ENCODE measurements around the gene PLP1. TPM values are rescaled to one million over a fixed set of nuclear protein-coding genes. Genes with fewer than 3 reads are reported as not detected.
"Not testable (repeated sequence)": the region's sequence is repeated elsewhere in the genome, so short reads cannot be mapped to it uniquely, and the experiment has no call there.

PLP1 gene
- total RNA-seq, 2 donors from 2014 or later = not detected

GRCh38 chrX:103758555-103758954 lies 18.1 kb upstream of the PLP1 start:
- H3K27ac Mint-ChIP-seq = no peak overlapping the region
- DNase-seq (ENCODE audit: low spot score) (no peak), ATAC-seq (no peak)
- H3K36me3 Mint-ChIP-seq = peaks cover 5% of the 10 kb centered on the region
- no peaks in the 10 kb centered on the region for H3K9me3 Mint-ChIP-seq
- H3K4me1 Mint-ChIP-seq (ENCODE audit: low read depth in 2 of 2) = no peaks in the 10 kb centered on the region
- H3K4me3 Mint-ChIP-seq = no peak overlapping the region
- H3K27me3 Mint-ChIP-seq = peaks cover 0 to 6% of the 10 kb centered on the region in 2 donors

GRCh38 chrX:103763541-103763940 lies 13.1 kb upstream of the PLP1 start:
- H3K4me3 Mint-ChIP-seq; ATAC-seq; H3K4me1 Mint-ChIP-seq (ENCODE audit: low read depth in 2 of 2); H3K9me3 Mint-ChIP-seq; H3K27ac Mint-ChIP-seq; H3K36me3 Mint-ChIP-seq; DNase-seq (ENCODE audit: low spot score): not testable (repeated sequence)
- H3K27me3 Mint-ChIP-seq = peaks cover 0 to 13% of the 10 kb centered on the region in 2 donors

DNA sequence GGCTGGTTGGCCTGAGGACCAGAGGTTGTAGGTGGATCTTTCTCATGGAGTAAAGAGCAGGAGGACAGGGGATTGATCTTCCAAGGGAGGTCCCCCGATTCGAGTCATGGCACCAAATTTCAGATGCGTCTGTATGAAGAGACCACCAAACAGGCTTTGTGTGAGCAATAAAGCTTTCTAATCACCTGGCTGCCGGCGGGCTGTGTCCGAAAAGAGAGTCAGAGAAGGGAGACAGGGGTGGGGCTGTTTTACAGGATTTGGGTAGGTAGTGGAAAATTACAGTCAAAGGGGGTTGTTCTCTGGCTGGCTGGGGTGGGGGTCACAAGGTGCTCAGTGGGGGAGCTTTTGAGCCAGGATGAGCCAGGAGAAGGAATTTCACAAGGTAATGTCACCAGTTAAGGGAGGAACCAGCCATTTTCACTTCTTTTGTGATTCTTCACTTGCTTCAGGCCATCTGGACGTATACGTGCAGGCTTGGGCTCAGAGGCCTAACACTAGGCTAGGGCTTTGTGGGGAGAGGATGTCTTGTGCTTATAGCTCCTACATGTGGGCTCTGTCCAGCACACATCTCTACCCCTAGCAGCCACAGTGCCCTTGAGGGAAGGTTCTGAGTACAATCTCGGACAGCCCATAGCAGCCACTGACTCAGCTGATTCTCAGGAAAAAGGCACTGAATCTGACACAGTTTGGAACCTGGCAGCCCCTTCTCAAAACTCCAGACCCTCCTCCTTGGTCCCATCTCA lies 9.7 kb upstream of the PLP1 start:
- not testable (repeated sequence) for H3K4me1 Mint-ChIP-seq (ENCODE audit: low read depth in 2 of 2); H3K27me3 Mint-ChIP-seq; H3K27ac Mint-ChIP-seq; H3K9me3 Mint-ChIP-seq; H3K36me3 Mint-ChIP-seq; H3K4me3 Mint-ChIP-seq; ATAC-seq; DNase-seq (ENCODE audit: low spot score)

DNA sequence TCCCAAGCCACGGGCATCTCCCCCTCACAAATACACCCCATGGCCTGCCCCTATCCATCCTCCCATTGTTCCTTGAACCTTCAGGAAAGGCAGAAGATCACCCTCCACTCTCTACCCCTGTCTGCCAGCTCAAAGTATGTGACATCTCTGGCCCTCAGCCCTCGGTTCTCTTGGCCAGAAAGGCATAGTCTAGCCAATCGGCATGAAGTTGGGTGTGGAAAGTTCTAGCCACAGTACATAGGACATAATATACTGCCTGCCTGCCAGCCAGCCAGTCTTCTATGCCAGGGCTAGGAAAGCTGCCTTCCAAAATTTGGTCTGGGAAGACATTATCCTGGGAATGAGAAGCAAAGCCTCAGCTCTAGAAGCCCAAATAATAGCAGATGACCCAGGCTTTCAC lies 3.2 kb upstream of the PLP1 start:
- Mint-ChIP-seq H3K4me3 (no peak overlapping the region), H3K36me3 (no peaks in the 10 kb centered on the region), H3K27me3 (peaks cover 10 to 21% of the 10 kb centered on the region in 2 donors), H3K27ac (no peak overlapping the region), H3K4me1 (ENCODE audit: low read depth in 2 of 2) (no peaks in the 10 kb centered on the region), H3K9me3 (no peaks in the 10 kb centered on the region)
- DNase-seq (ENCODE audit: low spot score) (no peak), ATAC-seq (no peak)

GRCh38 chrX:103774070-103774642 lies 2.5 kb upstream of the PLP1 start:
- no peaks in the 10 kb centered on the region for H3K36me3 Mint-ChIP-seq
- ATAC-seq = no peak
- H3K4me3 Mint-ChIP-seq = no peak overlapping the region
- H3K9me3 Mint-ChIP-seq = no peaks in the 10 kb centered on the region
- no peak for DNase-seq (ENCODE audit: low spot score)
- H3K27me3 Mint-ChIP-seq = peaks cover 10 to 21% of the 10 kb centered on the region in 2 donors
- no peaks in the 10 kb centered on the region for H3K4me1 Mint-ChIP-seq (ENCODE audit: low read depth in 2 of 2)
- no peak overlapping the region for H3K27ac Mint-ChIP-seq

DNA sequence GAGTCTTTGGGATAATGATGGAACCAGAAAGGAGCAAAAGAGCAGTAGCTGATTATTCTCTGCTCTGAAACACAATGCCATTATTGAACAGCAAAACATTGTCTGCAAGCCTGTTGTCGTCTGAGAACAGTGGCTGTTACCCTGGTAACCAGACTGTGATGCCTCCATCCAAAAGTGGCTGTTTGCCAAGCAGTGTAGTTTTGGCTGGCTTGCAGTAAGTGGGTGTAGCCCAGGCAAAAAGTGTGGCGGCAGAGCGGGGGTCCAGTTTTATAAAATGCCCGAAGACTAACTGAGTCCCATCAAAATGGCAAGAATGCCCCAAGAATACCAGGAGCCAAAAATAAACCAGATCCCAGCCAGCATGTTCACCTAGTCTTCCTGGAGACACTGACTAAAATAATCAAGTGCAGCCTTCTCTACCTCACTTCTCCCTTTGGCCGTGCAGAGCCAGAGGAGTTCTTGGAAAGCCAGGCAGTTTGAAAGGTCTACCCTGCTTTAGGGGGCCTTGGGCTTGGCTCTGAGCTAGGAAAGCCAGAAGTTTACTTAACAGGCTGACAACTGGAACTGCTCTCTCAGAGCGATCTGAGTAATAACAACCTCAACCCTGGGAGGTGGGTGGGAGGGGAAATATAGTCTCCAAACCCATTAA lies 2.6 kb downstream of the PLP1 start:
- H3K9me3 Mint-ChIP-seq = no peaks in the 10 kb centered on the region
- H3K36me3 Mint-ChIP-seq = no peaks in the 10 kb centered on the region
- H3K4me3 Mint-ChIP-seq = no peak overlapping the region
- peaks cover 6 to 17% of the 10 kb centered on the region in 2 donors for H3K27me3 Mint-ChIP-seq
- DNase-seq (ENCODE audit: low spot score) (no peak), ATAC-seq (no peak)
- no peaks in the 10 kb centered on the region for H3K4me1 Mint-ChIP-seq (ENCODE audit: low read depth in 2 of 2)
- no peak overlapping the region for H3K27ac Mint-ChIP-seq

- Mint-ChIP-seq H3K27ac (no peak overlapping the region), H3K4me3 (no peak overlapping the region), H3K4me1 (ENCODE audit: low read depth in 2 of 2) (no peaks in the 10 kb centered on the region), H3K27me3 (peaks cover 0 to 13% of the 10 kb centered on the region in 2 donors), H3K9me3 (no peaks in the 10 kb centered on the region), H3K36me3 (no peaks in the 10 kb centered on the region)
- DNase-seq (ENCODE audit: low spot score) = no peak
- ATAC-seq = no peak
Observed at GRCh38 chrX:103780336-103781061, 3.9 kb downstream of the PLP1 start.

- Mint-ChIP-seq H3K27ac (no peak overlapping the region), H3K4me1 (ENCODE audit: low read depth in 2 of 2) (no peaks in the 10 kb centered on the region), H3K4me3 (no peak overlapping the region), H3K9me3 (no peaks in the 10 kb centered on the region), H3K36me3 (no peaks in the 10 kb centered on the region), H3K27me3 (peaks cover 0 to 11% of the 10 kb centered on the region in 2 donors)
- DNase-seq (ENCODE audit: low spot score) = no peak
- ATAC-seq = no peak
Observed at GRCh38 chrX:103781062-103781402, 4.4 kb downstream of the PLP1 start.

GRCh38 chrX:103781706-103782105 lies 5.1 kb downstream of the PLP1 start:
- Mint-ChIP-seq H3K4me1 (ENCODE audit: low read depth in 2 of 2) (no peaks in the 10 kb centered on the region), H3K9me3 (no peaks in the 10 kb centered on the region), H3K27me3 (peaks cover 0 to 8% of the 10 kb centered on the region in 2 donors), H3K4me3 (no peak overlapping the region), H3K27ac (no peak overlapping the region), H3K36me3 (no peaks in the 10 kb centered on the region)
- ATAC-seq (no peak), DNase-seq (ENCODE audit: low spot score) (no peak)

- no peaks in the 10 kb centered on the region for H3K36me3 Mint-ChIP-seq
- H3K4me1 Mint-ChIP-seq (ENCODE audit: low read depth in 2 of 2) = no peaks in the 10 kb centered on the region
- peaks cover 0 to 6% of the 10 kb centered on the region in 2 donors for H3K27me3 Mint-ChIP-seq
- no peaks in the 10 kb centered on the region for H3K9me3 Mint-ChIP-seq
- DNase-seq (ENCODE audit: low spot score) (no peak), ATAC-seq (no peak)
- no peak overlapping the region for H3K27ac Mint-ChIP-seq
- no peak overlapping the region for H3K4me3 Mint-ChIP-seq
Observed at GRCh38 chrX:103782640-103783039, 6.0 kb downstream of the PLP1 start.

DNA sequence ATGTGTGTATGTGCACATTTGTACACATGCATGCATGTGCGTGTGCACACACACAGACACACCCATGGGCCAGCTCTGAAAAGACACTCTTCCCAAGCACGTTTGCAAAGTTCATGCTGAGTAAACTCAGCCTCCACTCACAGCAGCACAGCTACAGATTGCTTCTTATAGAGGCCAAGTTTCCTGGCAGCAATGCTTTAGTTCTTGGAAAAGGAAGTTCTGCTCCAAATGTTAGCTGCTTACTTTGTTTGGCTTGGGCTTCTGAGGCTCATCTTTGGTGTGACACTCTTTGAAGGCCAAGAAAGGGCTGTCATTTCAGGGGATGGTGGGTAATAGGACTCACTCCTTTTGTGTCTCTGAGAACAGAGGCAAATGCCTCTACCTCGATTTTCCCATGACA lies 6.6 kb downstream of the PLP1 start:
- peaks cover 0 to 5% of the 10 kb centered on the region in 2 donors for H3K27me3 Mint-ChIP-seq
- DNase-seq (ENCODE audit: low spot score) = no peak
- no peaks in the 10 kb centered on the region for H3K36me3 Mint-ChIP-seq
- H3K9me3 Mint-ChIP-seq = no peaks in the 10 kb centered on the region
- H3K4me3 Mint-ChIP-seq = no peak overlapping the region
- H3K27ac Mint-ChIP-seq = no peak overlapping the region
- no peak for ATAC-seq
- H3K4me1 Mint-ChIP-seq (ENCODE audit: low read depth in 2 of 2) = no peaks in the 10 kb centered on the region

- H3K36me3 Mint-ChIP-seq = no peaks in the 10 kb centered on the region
- ATAC-seq (no peak), DNase-seq (ENCODE audit: low spot score) (no peak)
- H3K27ac Mint-ChIP-seq = no peak overlapping the region
- no peaks in the 10 kb centered on the region for H3K9me3 Mint-ChIP-seq
- H3K4me1 Mint-ChIP-seq (ENCODE audit: low read depth in 2 of 2) = no peaks in the 10 kb centered on the region
- H3K4me3 Mint-ChIP-seq = no peak overlapping the region
- peaks cover 0 to 4% of the 10 kb centered on the region in 2 donors for H3K27me3 Mint-ChIP-seq
Observed at GRCh38 chrX:103783971-103784370, 7.3 kb downstream of the PLP1 start.

DNA sequence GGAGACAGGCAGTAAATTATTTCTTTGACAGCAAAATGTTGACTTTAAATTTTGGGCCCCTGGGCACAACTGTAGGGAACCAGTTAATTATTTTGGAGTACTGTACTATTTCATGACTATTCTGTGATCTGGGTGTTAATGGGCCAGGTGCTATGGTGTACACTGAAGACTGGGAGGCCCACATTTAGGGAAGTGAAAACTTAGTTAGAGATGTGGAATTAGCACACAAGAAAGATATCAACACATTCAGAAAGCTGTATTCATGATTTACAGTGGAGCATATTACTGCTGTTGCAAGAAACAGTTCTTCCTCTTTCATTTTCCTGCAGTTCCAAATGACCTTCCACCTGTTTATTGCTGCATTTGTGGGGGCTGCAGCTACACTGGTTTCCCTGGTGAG lies 12.4 kb downstream of the PLP1 start:
- no peak for ATAC-seq
- no peaks in the 10 kb centered on the region for H3K9me3 Mint-ChIP-seq
- no peak overlapping the region for H3K27ac Mint-ChIP-seq
- H3K4me1 Mint-ChIP-seq (ENCODE audit: low read depth in 2 of 2) = no peaks in the 10 kb centered on the region
- no peak for DNase-seq (ENCODE audit: low spot score)
- H3K4me3 Mint-ChIP-seq = no peak overlapping the region
- H3K36me3 Mint-ChIP-seq = no peaks in the 10 kb centered on the region
- peaks cover 0 to 17% of the 10 kb centered on the region in 2 donors for H3K27me3 Mint-ChIP-seq

DNA sequence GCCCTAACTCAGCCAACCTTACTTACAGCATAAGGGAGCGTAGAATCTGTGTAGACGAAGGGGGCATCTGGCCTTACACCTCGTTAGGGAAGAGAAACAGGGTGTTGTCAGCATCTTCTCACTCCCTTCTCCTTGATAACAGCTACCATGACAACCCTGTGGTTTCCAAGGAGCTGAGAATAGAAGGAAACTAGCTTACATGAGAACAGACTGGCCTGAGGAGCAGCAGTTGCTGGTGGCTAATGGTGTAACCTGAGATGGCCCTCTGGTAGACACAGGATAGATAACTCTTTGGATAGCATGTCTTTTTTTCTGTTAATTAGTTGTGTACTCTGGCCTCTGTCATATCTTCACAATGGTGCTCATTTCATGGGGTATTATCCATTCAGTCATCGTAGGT lies 14.6 kb downstream of the PLP1 start:
- Mint-ChIP-seq H3K27me3 (peaks cover 0 to 17% of the 10 kb centered on the region in 2 donors), H3K4me1 (ENCODE audit: low read depth in 2 of 2) (no peaks in the 10 kb centered on the region), H3K36me3 (no peaks in the 10 kb centered on the region), H3K4me3 (no peak overlapping the region), H3K9me3 (no peaks in the 10 kb centered on the region), H3K27ac (no peak overlapping the region)
- no peak for ATAC-seq
- DNase-seq (ENCODE audit: low spot score) = no peak
